GM23338 (cell line): ENCODE measurements around the gene PAF1.

Experiments
- CTCF ChIP-seq, 2 experiments: fragments of 200-600 bp in 1 of 2; sonication (generic) in 1 of 2; conservative IDR thresholded peaks; 2 replicates each; pipeline versions ENCODE4 v1.5.1 to v1.6.1; 2016 to 2017; ENCODE audit warnings: antibody characterized with exemption in 2 of 2, low read depth in 2 of 2, mild to moderate bottlenecking in 2 of 2, moderate library complexity in 1 of 2
- EZH2 ChIP-seq: fragments of 200-600 bp; sonication (generic); IDR thresholded peaks from one replicate; pipeline ENCODE4 v1.8.0; 2017; ENCODE audit warnings: antibody characterized with exemption, mild to moderate bottlenecking, low read depth; ENCODE audit not compliant: unreplicated experiment
- EZH2phosphoT487 ChIP-seq: fragments of 200-600 bp; sonication (generic); IDR thresholded peaks from one replicate; pipeline ENCODE4 v1.8.1; 2018; ENCODE audit warnings: antibody characterized with exemption; ENCODE audit not compliant: unreplicated experiment
- POLR2AphosphoS5 ChIP-seq: IDR thresholded peaks from 2 replicates; pipeline ENCODE4 v1.6.1; 2016; ENCODE audit warnings: antibody characterized with exemption, low read depth
- REST ChIP-seq: IDR thresholded peaks from one replicate; pipeline ENCODE4 v1.6.1; 2018; ENCODE audit warnings: antibody characterized with exemption; ENCODE audit not compliant: unreplicated experiment
- STAT1 ChIP-seq: IDR thresholded peaks from one replicate; pipeline ENCODE4 v1.6.1; 2016; ENCODE audit warnings: antibody characterized with exemption; ENCODE audit not compliant: unreplicated experiment

- no peak for TF ChIP-seq CTCF (conservative IDR thresholded peaks at IDR 0.05; ENCODE audit: low read depth in 2 of 2)
- TF ChIP-seq EZH2: no peak
- TF ChIP-seq EZH2phosphoT487: no peak
- TF ChIP-seq REST: no peak
- no peak for TF ChIP-seq POLR2AphosphoS5
- TF ChIP-seq STAT1: no peak
These were observed 2.2 kb downstream of the PAF1 start for GRCh38 chr19:39388657-39389056.
